Endothelial cell of umbilical vein (primary cell): Measurements from ENCODE around the gene ATP5PO. TPM values are rescaled to one million over a fixed set of nuclear protein-coding genes. Genes with fewer than 3 reads are reported as not detected.

Experiments used
- BruUV-seq: library from RNA; stranded (reverse); fragments of 400-500 nt; replicated peaks from 2 replicates; lab custom pipeline; 2021; lab: Mats Ljungman, UMichigan
- CTCF ChIA-PET: fragments of 300-600, 350-600 bp; sonication (Branson Sonifier 250); formaldehyde crosslinking; loops from one replicate; lab custom pipeline; 2021; ENCODE audit warnings: antibody characterized with exemption, inconsistent platforms; lab: Charles Lee
- POLR2A ChIA-PET: fragments of 300-600, 350-600 bp; sonication (Branson Sonifier 250); formaldehyde crosslinking; loops from one replicate; lab custom pipeline; 2021; ENCODE audit warnings: antibody characterized with exemption, inconsistent platforms; lab: Charles Lee
- DNase-seq: peaks from one replicate; pipeline ENCODE4 v3.0.0-alpha.2; 2011; ENCODE audit warnings: low read depth, low spot score
- FAIRE-seq: peaks from 2 replicates; lab custom pipeline; 2011; peaks lifted over from hg19 to GRCh38; lab: Jason Lieb, UNC
- H2AFZ ChIP-seq: 2 replicates; pipeline ENCODE4 v1.6.0; 2012; ENCODE audit warnings: low read depth, low read length, control low read depth, inconsistent platforms
- H3K27ac ChIP-seq: 2 replicates; pipeline ENCODE4 v1.5.1; 2011; ENCODE audit warnings: low read depth, mild to moderate bottlenecking, control low read depth, low read length, moderate library complexity; ENCODE audit not compliant: insufficient read depth
- H3K27me3 ChIP-seq, 2 experiments: 2 replicates each; pipeline versions ENCODE4 v1.6.0 to v1.6.1; 2011; ENCODE audit warnings: low read length in 2 of 2, mixed read lengths in 1 of 2; ENCODE audit not compliant: control insufficient read depth in 2 of 2, insufficient read depth in 2 of 2
- H3K36me3 ChIP-seq, 2 experiments: 2 replicates in 1 of 2; 3 replicates in 1 of 2; pipeline ENCODE4 v1.5.1; 2011; ENCODE audit warnings: low read length in 2 of 2, mild to moderate bottlenecking in 1 of 2, moderate library complexity in 1 of 2; ENCODE audit not compliant: control insufficient read depth in 2 of 2, insufficient read depth in 2 of 2; ENCODE audit errors: extremely low read depth in 1 of 2
- H3K4me1 ChIP-seq: 3 replicates; pipeline ENCODE4 v1.5.1; 2011; ENCODE audit warnings: mild to moderate bottlenecking, low read length; ENCODE audit not compliant: control insufficient read depth, insufficient read depth; ENCODE audit errors: extremely low read depth
- H3K4me2 ChIP-seq: 2 replicates; pipeline ENCODE4 v1.6.1; 2011; ENCODE audit warnings: low read length, control low read depth, mixed read lengths; ENCODE audit not compliant: insufficient read depth
- H3K4me3 ChIP-seq, 3 experiments: fragments of 200-600 bp in 1 of 3; sonication (generic), shearing (Covaris generic) in 1 of 3; replicated peaks in 1 of 3; 2 replicates each; pipeline ENCODE4 v1.5.1; 2011 to 2016; ENCODE audit warnings: control low read depth in 3 of 3, low read length in 3 of 3, mild to moderate bottlenecking in 2 of 3, inconsistent platforms in 1 of 3, low read depth in 1 of 3, moderate library complexity in 1 of 3; ENCODE audit not compliant: insufficient read depth in 1 of 3
- H3K79me2 ChIP-seq: 2 replicates; pipeline ENCODE4 v1.6.0; 2012; ENCODE audit warnings: low read length, inconsistent platforms; ENCODE audit not compliant: control insufficient read depth, insufficient read depth
- H3K9ac ChIP-seq: replicated peaks from 2 replicates; pipeline ENCODE3; 2011; ENCODE audit warnings: low read length, control low read depth; ENCODE audit not compliant: insufficient read depth; ENCODE audit errors: extremely low read depth
- H3K9me1 ChIP-seq: replicated peaks from 3 replicates; pipeline ENCODE4 v1.6.0; 2011; ENCODE audit warnings: mild to moderate bottlenecking, low read length; ENCODE audit not compliant: control insufficient read depth, insufficient read depth; ENCODE audit errors: extremely low read depth
- H3K9me3 ChIP-seq: replicated peaks from 2 replicates; pipeline ENCODE4 v1.5.1; 2012; ENCODE audit warnings: low read length, inconsistent platforms; ENCODE audit not compliant: control insufficient read depth, insufficient read depth
- H4K20me1 ChIP-seq: replicated peaks from 2 replicates; pipeline ENCODE3; 2011; ENCODE audit warnings: mild to moderate bottlenecking, low read length; ENCODE audit not compliant: control insufficient read depth, insufficient read depth; ENCODE audit errors: extremely low read depth
- CTCF ChIP-seq, 2 donors: IDR thresholded peaks; 1 replicate in 1 of 2; 2 replicates in 1 of 2; pipeline ENCODE4 v1.5.1; 2011; ENCODE audit warnings: low read length in 2 of 2, mild to moderate bottlenecking in 2 of 2, moderate library complexity in 2 of 2, control low read depth in 1 of 2, inconsistent platforms in 1 of 2, low read depth in 1 of 2; ENCODE audit not compliant: insufficient read depth in 1 of 2; ENCODE audit errors: extremely low read depth in 1 of 2
- EZH2 ChIP-seq: IDR thresholded peaks from 2 replicates; pipeline ENCODE4 v1.6.1; 2012; ENCODE audit warnings: borderline replicate concordance, low read depth, mild to moderate bottlenecking, moderate library complexity, low read length, inconsistent platforms; ENCODE audit not compliant: severe bottlenecking
- GATA2 ChIP-seq: IDR thresholded peaks from 2 replicates; pipeline ENCODE4 v1.7.0; 2011; ENCODE audit warnings: low read depth, mild to moderate bottlenecking, moderate library complexity, mixed read lengths, low read length; ENCODE audit not compliant: insufficient read length, insufficient read depth
- JUN ChIP-seq: IDR thresholded peaks from 2 replicates; pipeline ENCODE4 v1.6.1; 2011; ENCODE audit warnings: borderline replicate concordance, low read depth; ENCODE audit not compliant: insufficient read length, insufficient read depth
- MAX ChIP-seq: IDR thresholded peaks from 2 replicates; pipeline ENCODE4 v1.6.1; 2011; ENCODE audit not compliant: insufficient read depth, insufficient read length
- MYC ChIP-seq: IDR thresholded peaks from one replicate; pipeline ENCODE4 v1.6.1; 2011; ENCODE audit warnings: mild to moderate bottlenecking, low read depth, low read length
- POLR2A ChIP-seq: IDR thresholded peaks from 2 replicates; pipeline ENCODE4 v1.6.1; 2012; ENCODE audit warnings: low read depth, mild to moderate bottlenecking, control low read depth, low read length
- dilution Hi-C: fragments of 300-500 bp; cut with MboI; formaldehyde crosslinking; loops from one replicate; pipeline ENCODE4 v1.15.0; 2019; ENCODE audit warnings: low sequenced_read_pairs; ENCODE audit not compliant: extremely low pct_ligation_motif_present
- intact Hi-C: fragments of 100-400 bp; cut with micrococcal nuclease; formaldehyde crosslinking; loops from one replicate; pipeline ENCODE4 v1.10.0; 2022
- polyA plus RNA-seq, 4 experiments: library from polyadenylated mRNA; depleted of rRNA in 3 of 4; stranded (reverse) in 3 of 4; unstranded in 1 of 4; fragments of >200 nt; gene quantifications; 2 replicates each; pipeline versions ENCODE4 v1.2.1 to v1.2.3, GENCODE V29; 2011 to 2012; ENCODE audit warnings: missing spikeins in 1 of 4
- total RNA-seq: library from RNA; stranded (reverse); gene quantifications from 2 replicates; pipeline ENCODE4 v1.2.3, GENCODE V29; 2021

ATP5PO gene
- total and polyA plus RNA-seq, 2 donors (not counting 3 experiments of a cell fraction or from before 2014, with no cell fraction given) = 187 to 207 TPM

GRCh38 chr21:33894736-33895288 lies 20.8 kb downstream of the ATP5PO start:
- ChIA-PET CTCF (interaction anchor here (0.7 to 4.7 kb wide), 21 partner anchors 9 to 350 kb away, joined by 3 to 33 read pairs (median 4); partner anchors contain the start of gene DONSON), POLR2A (no interaction called here)
- no peaks in the 10 kb centered on the region for H3K27me3 ChIP-seq
- peaks cover 30% of the 10 kb centered on the region for H3K4me1 ChIP-seq
- dilution Hi-C loops = no loop called here
- FAIRE-seq (peak; percentile 97), DNase-seq (peak; percentile 92)
- BruUV-seq = no TSS peak
- peak overlapping the region in 1 of 3 experiments; percentile 3 for H3K4me3 ChIP-seq
- H3K36me3 ChIP-seq = no peaks in the 10 kb centered on the region
- TF ChIP-seq CTCF (IDR thresholded peaks at IDR 0.05; ENCODE audit: extremely low read depth in 1 of 2, insufficient read depth in 1 of 2, low read depth in 1 of 2, low read length in 2 of 2) = peak; percentile 75 to 78
- TF ChIP-seq POLR2A = no peak
- no peak overlapping the region for H3K27ac ChIP-seq
- H3K9ac ChIP-seq = peak overlapping the region; percentile 10
- intact Hi-C loops = loop anchor here (1.0 to 5.0 kb wide), 6 partner anchors 58 to 352 kb away; partner anchors contain the start of genes DONSON, GART, ITSN1 and SON
- H3K79me2 ChIP-seq = no peaks in the 10 kb centered on the region
- H3K9me3 ChIP-seq = no peaks in the 10 kb centered on the region
- H3K4me2 ChIP-seq = peak overlapping the region; percentile 38
- peak overlapping the region; percentile 63 for H2AFZ ChIP-seq
- H3K9me1 ChIP-seq = no peaks in the 10 kb centered on the region
- H4K20me1 ChIP-seq = no peaks in the 10 kb centered on the region

- no peak for DNase-seq
- Histone ChIP-seq H3K79me2 (no peaks in the 10 kb centered on the region), H3K4me2 (no peak overlapping the region), H3K27me3 (no peaks in the 10 kb centered on the region), H2AFZ (no peak overlapping the region), H3K4me1 (peaks cover 24% of the 10 kb centered on the region), H3K9me1 (no peaks in the 10 kb centered on the region), H3K9me3 (no peaks in the 10 kb centered on the region), H3K36me3 (no peaks in the 10 kb centered on the region), H4K20me1 (no peaks in the 10 kb centered on the region), H3K27ac (no peak overlapping the region), H3K4me3 (no peak overlapping the region), H3K9ac (no peak overlapping the region)
- no peak for TF ChIP-seq EZH2
- TF ChIP-seq JUN = no peak
- no peak for TF ChIP-seq MYC
- TF ChIP-seq GATA2 = no peak
- no peak for TF ChIP-seq MAX
- dilution Hi-C loops (no loop called here), intact Hi-C loops (loop anchor here (1.0 to 5.0 kb wide), 5 partner anchors 57 to 351 kb away; partner anchors contain the start of genes GART, ITSN1 and SON)
- ChIA-PET CTCF (interaction anchor here (1.5 to 4.7 kb wide), 3 partner anchors 8 to 305 kb away, joined by 4 to 33 read pairs (median 8); partner anchors contain the start of gene DONSON), POLR2A (no interaction called here)
- BruUV-seq = no TSS peak
- no peak for FAIRE-seq
Observed at GRCh38 chr21:33893917-33894316, 21.7 kb downstream of the ATP5PO start.
